Measurements from ENCODE around the gene EIF1. TPM values are rescaled to one million over a fixed set of nuclear protein-coding genes. Genes with fewer than 3 reads are reported as not detected.
"Not testable (repeated sequence)": the region's sequence is repeated elsewhere in the genome, so short reads cannot be mapped to it uniquely, and the experiment has no call there.

The EIF1 gene
- polyA plus RNA-seq, 1 donor (not counting 4 experiments of a cell fraction or from before 2014, with no cell fraction given), result 308 TPM

DNA sequence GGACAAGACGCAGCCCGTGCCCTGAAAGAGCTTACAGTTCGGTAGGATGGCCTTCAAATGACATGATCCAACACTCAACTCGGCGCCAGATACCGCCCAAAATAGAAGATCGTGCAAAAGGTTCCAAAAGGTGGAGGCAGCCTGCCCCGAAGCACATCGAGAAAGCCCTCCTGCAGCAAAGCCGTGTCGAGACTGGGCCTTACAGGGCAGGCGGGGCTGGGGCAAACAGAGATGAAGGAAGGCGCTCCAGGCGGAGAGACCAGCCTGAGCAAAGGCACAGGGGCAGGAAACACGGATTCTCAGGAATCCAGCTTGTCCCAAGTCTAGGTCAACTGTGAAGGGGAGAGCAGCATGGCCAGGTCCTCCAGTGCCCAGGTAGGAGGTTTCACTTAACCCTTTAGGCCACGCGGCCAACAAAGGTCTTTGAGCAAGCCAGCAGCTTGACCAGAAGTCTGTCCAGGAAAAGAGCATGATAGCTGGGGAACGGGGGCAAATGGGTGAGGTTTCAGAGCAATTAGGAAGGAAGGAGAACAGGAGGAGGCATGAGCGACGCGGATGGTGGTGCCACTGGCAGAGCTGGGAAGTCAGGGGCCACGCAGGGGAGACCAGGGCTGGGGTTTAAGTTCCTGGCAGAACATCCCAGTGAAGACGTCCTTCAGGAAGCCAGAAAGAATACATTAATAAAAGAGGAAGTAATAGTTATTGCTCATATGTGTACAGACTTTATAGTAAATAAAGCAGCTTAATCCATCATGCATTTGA lies 21.2 kb upstream of the EIF1 start:
- Histone ChIP-seq H3K79me2 (ENCODE audit: control insufficient read depth, insufficient read depth, low read length) (no peaks in the 10 kb centered on the region), H3K4me2 (ENCODE audit: control insufficient read depth, extremely low read depth, insufficient read depth, low read depth, low read length) (peak overlapping the region; percentile 86), H3K9me1 (ENCODE audit: control insufficient read depth, extremely low read depth, insufficient read depth, low read length) (no peaks in the 10 kb centered on the region), H2AFZ (ENCODE audit: control insufficient read depth, low read length) (peak overlapping the region; percentile 88), H3K9me3 (ENCODE audit: control insufficient read depth, low read depth, low read length) (no peaks in the 10 kb centered on the region), H3K36me3 (ENCODE audit: control insufficient read depth in 2 of 2, extremely low read depth in 1 of 2, insufficient read depth in 2 of 2, low read length in 2 of 2) (no peaks in the 10 kb centered on the region), H3K27ac (ENCODE audit: control insufficient read depth, insufficient read depth, low read length) (peak overlapping the region; percentile 90), H3K4me3 (ENCODE audit: control insufficient read depth in 2 of 3, extremely low read depth in 1 of 3, insufficient read depth in 2 of 3, low read depth in 1 of 3, low read length in 3 of 3) (peak overlapping the region in 1 of 3 experiments; percentile 55), H3K27me3 (ENCODE audit: control insufficient read depth, extremely low read depth, insufficient read depth, low read length) (no peaks in the 10 kb centered on the region), H3K9ac (ENCODE audit: control insufficient read depth, extremely low read depth, insufficient read depth, low read length) (peak overlapping the region; percentile 85), H3K4me1 (ENCODE audit: control insufficient read depth, extremely low read depth, insufficient read depth, low read length) (peaks cover 45% of the 10 kb centered on the region), H4K20me1 (ENCODE audit: control insufficient read depth, extremely low read depth, insufficient read depth, low read length) (no peaks in the 10 kb centered on the region)
- DNase-seq (ENCODE audit: low read depth, low spot score), result no peak
- no peak for TF ChIP-seq EZH2 (IDR thresholded peaks at IDR 0.05; ENCODE audit: low read length)
- TF ChIP-seq, protein P1, sequence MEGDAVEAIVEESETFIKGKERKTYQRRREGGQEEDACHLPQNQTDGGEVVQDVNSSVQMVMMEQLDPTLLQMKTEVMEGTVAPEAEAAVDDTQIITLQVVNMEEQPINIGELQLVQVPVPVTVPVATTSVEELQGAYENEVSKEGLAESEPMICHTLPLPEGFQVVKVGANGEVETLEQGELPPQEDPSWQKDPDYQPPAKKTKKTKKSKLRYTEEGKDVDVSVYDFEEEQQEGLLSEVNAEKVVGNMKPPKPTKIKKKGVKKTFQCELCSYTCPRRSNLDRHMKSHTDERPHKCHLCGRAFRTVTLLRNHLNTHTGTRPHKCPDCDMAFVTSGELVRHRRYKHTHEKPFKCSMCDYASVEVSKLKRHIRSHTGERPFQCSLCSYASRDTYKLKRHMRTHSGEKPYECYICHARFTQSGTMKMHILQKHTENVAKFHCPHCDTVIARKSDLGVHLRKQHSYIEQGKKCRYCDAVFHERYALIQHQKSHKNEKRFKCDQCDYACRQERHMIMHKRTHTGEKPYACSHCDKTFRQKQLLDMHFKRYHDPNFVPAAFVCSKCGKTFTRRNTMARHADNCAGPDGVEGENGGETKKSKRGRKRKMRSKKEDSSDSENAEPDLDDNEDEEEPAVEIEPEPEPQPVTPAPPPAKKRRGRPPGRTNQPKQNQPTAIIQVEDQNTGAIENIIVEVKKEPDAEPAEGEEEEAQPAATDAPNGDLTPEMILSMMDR (optimal IDR thresholded peaks at IDR 0.05 in 1 of 3, IDR thresholded peaks at IDR 0.05 in 1 of 3, conservative IDR thresholded peaks at IDR 0.05 in 1 of 3; ENCODE audit: extremely low read depth in 1 of 3, insufficient read depth in 2 of 3, low read length in 3 of 3), result no peak
- dilution Hi-C loops (cut with MboI; ENCODE audit: extremely low pct_ligation_motif_present, low sequenced_read_pairs), result no loop called here
- FAIRE-seq, result no peak

DNA sequence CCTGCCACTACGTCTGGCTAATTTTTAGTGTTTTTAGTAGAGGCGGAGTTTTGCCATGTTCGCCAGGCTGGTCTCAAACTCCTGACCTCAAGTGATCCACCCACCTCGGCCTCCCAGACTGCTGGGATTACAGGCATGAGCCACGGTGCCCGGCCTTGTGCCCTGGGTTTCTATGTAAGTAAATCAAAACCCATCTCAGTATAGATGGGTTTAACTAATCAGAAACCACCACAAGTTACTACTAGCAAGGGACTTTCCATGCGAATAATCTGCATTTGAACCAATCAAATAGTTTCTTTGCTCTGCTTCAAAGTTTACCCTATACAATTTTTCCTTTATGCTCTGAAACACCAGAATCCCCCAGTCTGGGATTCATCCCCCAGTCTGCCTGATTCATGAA lies 16.5 kb upstream of the EIF1 start:
- Histone ChIP-seq H3K79me2 (ENCODE audit: control insufficient read depth, insufficient read depth, low read length) (no peaks in the 10 kb centered on the region), H3K9me3 (ENCODE audit: control insufficient read depth, low read depth, low read length) (no peaks in the 10 kb centered on the region), H3K9me1 (ENCODE audit: control insufficient read depth, extremely low read depth, insufficient read depth, low read length) (no peaks in the 10 kb centered on the region), H3K36me3 (ENCODE audit: control insufficient read depth in 2 of 2, extremely low read depth in 1 of 2, insufficient read depth in 2 of 2, low read length in 2 of 2) (no peaks in the 10 kb centered on the region), H3K9ac (ENCODE audit: control insufficient read depth, extremely low read depth, insufficient read depth, low read length) (no peak overlapping the region), H3K27me3 (ENCODE audit: control insufficient read depth, extremely low read depth, insufficient read depth, low read length) (no peaks in the 10 kb centered on the region), H2AFZ (ENCODE audit: control insufficient read depth, low read length) (no peak overlapping the region), H4K20me1 (ENCODE audit: control insufficient read depth, extremely low read depth, insufficient read depth, low read length) (no peaks in the 10 kb centered on the region), H3K27ac (ENCODE audit: control insufficient read depth, insufficient read depth, low read length) (no peak overlapping the region), H3K4me3 (ENCODE audit: control insufficient read depth in 2 of 3, extremely low read depth in 1 of 3, insufficient read depth in 2 of 3, low read depth in 1 of 3, low read length in 3 of 3) (no peak overlapping the region), H3K4me1 (ENCODE audit: control insufficient read depth, extremely low read depth, insufficient read depth, low read length) (peaks cover 15% of the 10 kb centered on the region), H3K4me2 (ENCODE audit: control insufficient read depth, extremely low read depth, insufficient read depth, low read depth, low read length) (no peak overlapping the region)
- DNase-seq (ENCODE audit: low read depth, low spot score) (no peak), FAIRE-seq (no peak)
- dilution Hi-C loops (cut with MboI; ENCODE audit: extremely low pct_ligation_motif_present, low sequenced_read_pairs), result no loop called here
- TF ChIP-seq EZH2 (IDR thresholded peaks at IDR 0.05; ENCODE audit: low read length), result no peak
- TF ChIP-seq, protein P1 (optimal IDR thresholded peaks at IDR 0.05 in 1 of 3, IDR thresholded peaks at IDR 0.05 in 1 of 3, conservative IDR thresholded peaks at IDR 0.05 in 1 of 3; ENCODE audit: extremely low read depth in 1 of 3, insufficient read depth in 2 of 3, low read length in 3 of 3), result no peak

DNA sequence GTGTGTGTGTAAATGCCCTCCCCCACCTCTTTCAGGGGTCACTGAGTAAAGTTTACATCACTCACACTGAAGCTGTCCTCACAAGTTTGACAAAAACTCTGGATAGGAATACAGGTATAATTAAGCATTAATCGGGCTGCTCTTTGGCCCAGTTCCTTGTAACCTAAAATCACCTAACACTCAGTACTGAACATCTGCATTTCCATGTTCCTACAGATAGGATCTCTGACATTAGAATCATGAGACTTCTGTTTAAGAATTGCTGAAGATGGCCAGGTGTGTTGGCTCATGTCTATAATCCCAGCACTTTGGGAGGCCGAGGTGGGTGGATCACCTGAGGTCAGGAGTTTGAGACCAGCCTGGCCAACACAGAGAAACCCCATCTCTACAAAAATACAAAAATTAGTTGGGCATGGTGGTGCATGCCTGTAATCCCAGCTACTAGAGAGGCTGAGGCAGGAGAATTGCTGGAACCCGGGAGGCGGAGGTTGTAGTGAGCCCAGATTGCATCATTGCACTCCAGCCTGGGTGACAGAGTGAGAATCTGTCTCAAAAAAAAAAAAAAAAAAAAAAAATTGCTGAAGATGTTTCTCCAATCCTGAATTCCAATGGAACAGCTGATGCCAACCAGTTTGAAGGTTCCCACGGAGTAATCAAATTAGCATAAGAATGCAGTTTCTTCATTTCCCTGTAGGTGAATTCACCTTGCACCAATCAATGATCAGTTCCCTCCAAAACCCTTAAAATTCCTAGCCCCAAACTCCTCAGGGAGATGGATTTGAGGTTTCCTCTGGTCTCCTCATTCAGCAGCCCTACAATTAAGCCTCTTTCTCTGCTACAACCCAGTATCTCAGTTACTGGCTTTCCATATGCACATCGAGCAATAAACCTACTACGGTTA lies 13.3 kb upstream of the EIF1 start:
- H3K4me2 ChIP-seq (ENCODE audit: control insufficient read depth, extremely low read depth, insufficient read depth, low read depth, low read length); H4K20me1 ChIP-seq (ENCODE audit: control insufficient read depth, extremely low read depth, insufficient read depth, low read length); H3K36me3 ChIP-seq (ENCODE audit: control insufficient read depth in 2 of 2, extremely low read depth in 1 of 2, insufficient read depth in 2 of 2, low read length in 2 of 2); DNase-seq (ENCODE audit: low read depth, low spot score); H3K9me3 ChIP-seq (ENCODE audit: control insufficient read depth, low read depth, low read length); dilution Hi-C loops (cut with MboI; ENCODE audit: extremely low pct_ligation_motif_present, low sequenced_read_pairs); H3K27me3 ChIP-seq (ENCODE audit: control insufficient read depth, extremely low read depth, insufficient read depth, low read length); H3K9ac ChIP-seq (ENCODE audit: control insufficient read depth, extremely low read depth, insufficient read depth, low read length); H3K9me1 ChIP-seq (ENCODE audit: control insufficient read depth, extremely low read depth, insufficient read depth, low read length); H3K4me3 ChIP-seq (ENCODE audit: control insufficient read depth in 2 of 3, extremely low read depth in 1 of 3, insufficient read depth in 2 of 3, low read depth in 1 of 3, low read length in 3 of 3); H3K79me2 ChIP-seq (ENCODE audit: control insufficient read depth, insufficient read depth, low read length); H3K27ac ChIP-seq (ENCODE audit: control insufficient read depth, insufficient read depth, low read length); FAIRE-seq; H2AFZ ChIP-seq (ENCODE audit: control insufficient read depth, low read length): not testable (repeated sequence)
- peaks cover 26% of the 10 kb centered on the region for H3K4me1 ChIP-seq (ENCODE audit: control insufficient read depth, extremely low read depth, insufficient read depth, low read length)
